ENCODE results near the gene TAF3.

TAF3 gene

GRCh38 chr10:7942316-7942715 is 124.0 kb downstream of the TAF3 start:
- DNase-seq: no peak

GRCh38 chr10:7942859-7943258 is 124.6 kb downstream of the TAF3 start:
- DNase-seq: no peak

- no peak for DNase-seq
Observed at GRCh38 chr10:7944215-7944480, 125.8 kb downstream of the TAF3 start.

GRCh38 chr10:7944537-7944936 is 126.2 kb downstream of the TAF3 start:
- DNase-seq: no peak

- DNase-seq: no peak
Observed at GRCh38 chr10:7945034-7945433, 126.7 kb downstream of the TAF3 start.

GRCh38 chr10:7945469-7946187 is 127.3 kb downstream of the TAF3 start:
- no peak for DNase-seq

GRCh38 chr10:7948371-7949000 is 130.2 kb downstream of the TAF3 start:
- no peak for DNase-seq

GRCh38 chr10:7950981-7951847 is 132.9 kb downstream of the TAF3 start:
- DNase-seq: no peak

- DNase-seq: no peak
Observed at GRCh38 chr10:7952266-7952665, 134.0 kb downstream of the TAF3 start.

GRCh38 chr10:7953447-7953846 is 135.1 kb downstream of the TAF3 start:
- DNase-seq: no peak

- no peak for DNase-seq
Observed at GRCh38 chr10:7955446-7955845, 137.1 kb downstream of the TAF3 start.

GRCh38 chr10:7956508-7956907 is 138.2 kb downstream of the TAF3 start:
- no peak for DNase-seq

- no peak for DNase-seq
Observed at GRCh38 chr10:7957591-7957990, 139.3 kb downstream of the TAF3 start.

- no peak for DNase-seq
Observed at GRCh38 chr10:7958442-7958841, 140.1 kb downstream of the TAF3 start.

- no peak for DNase-seq
Observed at GRCh38 chr10:7960108-7960507, 141.8 kb downstream of the TAF3 start.

GRCh38 chr10:7962592-7962991 is 144.3 kb downstream of the TAF3 start:
- DNase-seq: no peak

GRCh38 chr10:7965457-7965856 is 147.2 kb downstream of the TAF3 start:
- no peak for DNase-seq

- DNase-seq: no peak
Observed at GRCh38 chr10:7967035-7967434, 148.7 kb downstream of the TAF3 start.

GRCh38 chr10:7968510-7969112 is 150.3 kb downstream of the TAF3 start:
- no peak for DNase-seq

- DNase-seq: no peak
Observed at GRCh38 chr10:7969623-7970022, 151.3 kb downstream of the TAF3 start.

GRCh38 chr10:7971949-7972348 is 153.6 kb downstream of the TAF3 start:
- no peak for DNase-seq

- no peak for DNase-seq
Observed at GRCh38 chr10:7972367-7972766, 154.1 kb downstream of the TAF3 start.

- DNase-seq: no peak
Observed at GRCh38 chr10:7980196-7980595, 161.9 kb downstream of the TAF3 start.

GRCh38 chr10:7982727-7983126 is 164.4 kb downstream of the TAF3 start:
- DNase-seq: no peak
